Activated CD8-positive, alpha-beta T cell treated with anti-CD3 and anti-CD28 coated beads for 36 hours (primary cell): ENCODE data around the gene EME1. TPM values are rescaled to one million over a fixed set of nuclear protein-coding genes. Genes with fewer than 3 reads are reported as not detected.

ENCODE experiments used
- ATAC-seq: fragments of 200-7000 bp; cut with Tn5 transposase; one replicate; pipeline ENCODE4 v1.10.0; 2021; ENCODE audit warnings: mild to moderate bottlenecking, moderate library complexity
- CTCF ChIA-PET: fragments of 350-600 bp; sonication (Branson Sonifier 250); formaldehyde crosslinking; loops from one replicate; lab custom pipeline; 2021; ENCODE audit warnings: antibody characterized with exemption; lab: Charles Lee
- POLR2A ChIA-PET: fragments of 350-600 bp; sonication (Branson Sonifier 250); formaldehyde crosslinking; loops from one replicate; lab custom pipeline; 2021; ENCODE audit warnings: antibody characterized with exemption; lab: Charles Lee
- DNase-seq: peaks from one replicate; pipeline ENCODE4 v3.0.0-alpha.2; 2020
- H3K27ac Mint-ChIP-seq: one replicate; pipeline ENCODE4 v1.8.0; 2021; ENCODE audit warnings: mild to moderate bottlenecking, mixed read lengths
- H3K27me3 Mint-ChIP-seq: one replicate; pipeline ENCODE4 v1.8.0; 2021; ENCODE audit warnings: mixed read lengths
- H3K36me3 Mint-ChIP-seq: one replicate; pipeline ENCODE4 v1.8.0; 2021; ENCODE audit warnings: low read depth, mixed read lengths
- H3K4me1 Mint-ChIP-seq: one replicate; pipeline ENCODE4 v1.8.0; 2021; ENCODE audit warnings: low read depth, mixed read lengths
- H3K4me3 Mint-ChIP-seq: one replicate; pipeline ENCODE4 v1.8.0; 2021; ENCODE audit warnings: mild to moderate bottlenecking, moderate library complexity, mixed read lengths
- H3K9me3 Mint-ChIP-seq: one replicate; pipeline ENCODE4 v1.8.0; 2021; ENCODE audit warnings: mixed read lengths
- intact Hi-C: fragments of 100-400 bp; cut with micrococcal nuclease; formaldehyde crosslinking; loops from one replicate; pipeline ENCODE4 v1.10.0; 2022
- total RNA-seq, 2 experiments: library from RNA; stranded (reverse); gene quantifications; one replicate each; pipeline ENCODE4 v1.2.3, GENCODE V29; 2021
- TF ChIP-seq, protein P1 (sequence below): fragments of 200-600 bp; IDR thresholded peaks from one replicate; pipeline ENCODE4 v1.8.0; 2022; ENCODE audit warnings: antibody characterized with exemption, mild to moderate bottlenecking

EME1 gene
- total RNA-seq, 2 experiments from 2014 or later: 48.0 to 48.6 TPM

DNA sequence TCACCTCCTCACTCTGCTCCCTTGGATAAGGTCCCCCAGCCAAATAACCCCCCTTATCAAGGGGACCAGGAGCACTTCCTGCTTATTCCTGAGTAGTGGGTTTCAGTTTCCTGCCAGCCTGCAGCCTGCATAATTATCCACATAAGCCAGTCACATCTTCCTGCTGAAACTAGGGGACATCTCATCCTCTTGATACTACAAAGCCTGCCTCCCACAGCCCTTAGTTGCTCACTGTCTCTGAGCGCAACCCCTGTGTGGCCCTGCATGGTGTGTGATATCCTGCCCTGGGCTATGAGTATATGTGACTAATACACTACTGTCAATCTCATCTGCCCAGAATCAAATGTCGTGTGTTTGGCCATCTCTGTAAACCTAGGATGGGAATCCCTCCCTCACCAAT, 35.1 kb upstream of the EME1 start:
- POLR2A ChIA-PET: no interaction called here
- H3K27me3 Mint-ChIP-seq: no peaks in the 10 kb centered on the region

DNA sequence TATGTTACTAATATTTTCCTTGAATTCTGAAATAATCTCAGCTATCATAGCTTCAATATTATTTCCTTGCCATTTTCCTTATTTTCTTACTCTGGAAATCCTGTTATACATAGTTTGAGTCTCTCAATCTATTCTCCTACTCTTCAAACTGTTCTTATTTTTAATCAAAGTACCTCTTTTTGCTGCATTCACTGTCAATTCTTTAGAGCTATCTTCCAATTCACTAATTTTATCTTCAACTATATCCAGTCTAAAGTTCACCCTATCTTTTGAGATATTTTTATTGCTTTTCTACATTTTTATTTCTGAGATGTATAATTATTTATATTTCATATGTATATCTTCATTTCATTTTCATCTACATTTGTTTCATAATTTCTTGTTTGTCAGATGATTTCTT, 34.4 kb upstream of the EME1 start:
- ChIA-PET POLR2A (no interaction called here), CTCF (interaction anchor here (1.9 kb wide), 1 partner anchor 59 kb away, joined by 5 read pairs; the partner anchor contains the start of gene LRRC59)

More for the DNA sequence above, 35.1 kb upstream of the EME1 start:
- ATAC-seq: peak; percentile 77
- peaks cover 7% of the 10 kb centered on the region for H3K4me1 Mint-ChIP-seq
- H3K27ac Mint-ChIP-seq: no peak overlapping the region
- no peak overlapping the region for H3K4me3 Mint-ChIP-seq
- CTCF ChIA-PET: interaction anchor here (1.9 kb wide), 1 partner anchor 59 kb away, joined by 5 read pairs; the partner anchor contains the start of gene LRRC59
- TF ChIP-seq, protein P1, sequence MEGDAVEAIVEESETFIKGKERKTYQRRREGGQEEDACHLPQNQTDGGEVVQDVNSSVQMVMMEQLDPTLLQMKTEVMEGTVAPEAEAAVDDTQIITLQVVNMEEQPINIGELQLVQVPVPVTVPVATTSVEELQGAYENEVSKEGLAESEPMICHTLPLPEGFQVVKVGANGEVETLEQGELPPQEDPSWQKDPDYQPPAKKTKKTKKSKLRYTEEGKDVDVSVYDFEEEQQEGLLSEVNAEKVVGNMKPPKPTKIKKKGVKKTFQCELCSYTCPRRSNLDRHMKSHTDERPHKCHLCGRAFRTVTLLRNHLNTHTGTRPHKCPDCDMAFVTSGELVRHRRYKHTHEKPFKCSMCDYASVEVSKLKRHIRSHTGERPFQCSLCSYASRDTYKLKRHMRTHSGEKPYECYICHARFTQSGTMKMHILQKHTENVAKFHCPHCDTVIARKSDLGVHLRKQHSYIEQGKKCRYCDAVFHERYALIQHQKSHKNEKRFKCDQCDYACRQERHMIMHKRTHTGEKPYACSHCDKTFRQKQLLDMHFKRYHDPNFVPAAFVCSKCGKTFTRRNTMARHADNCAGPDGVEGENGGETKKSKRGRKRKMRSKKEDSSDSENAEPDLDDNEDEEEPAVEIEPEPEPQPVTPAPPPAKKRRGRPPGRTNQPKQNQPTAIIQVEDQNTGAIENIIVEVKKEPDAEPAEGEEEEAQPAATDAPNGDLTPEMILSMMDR: no peak
- intact Hi-C loops: no loop called here
- peaks cover 3% of the 10 kb centered on the region for H3K36me3 Mint-ChIP-seq
- H3K9me3 Mint-ChIP-seq: peaks cover 10% of the 10 kb centered on the region
- peak; percentile 22 for DNase-seq

DNA sequence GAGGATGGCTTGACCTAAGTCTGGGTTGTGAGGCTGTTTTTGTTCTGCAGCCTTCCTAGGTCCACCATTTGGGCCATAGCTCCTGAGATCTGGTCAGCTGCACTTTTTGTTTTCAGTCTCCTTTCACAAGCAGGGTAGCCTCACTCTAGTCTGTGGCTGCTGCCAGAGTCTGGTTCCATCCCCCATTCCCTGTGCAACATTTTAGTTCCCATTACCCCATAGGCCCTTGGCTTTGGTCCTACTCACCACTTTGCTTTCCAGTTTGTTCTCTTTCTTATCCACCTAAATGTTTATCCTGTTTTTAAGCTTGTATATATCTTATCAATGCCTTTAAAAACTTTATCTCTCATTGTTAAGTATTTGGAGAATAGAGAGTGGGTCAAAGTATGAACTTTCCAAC, 33.6 kb upstream of the EME1 start:
- intact Hi-C loops: no loop called here
- ATAC-seq (no peak), DNase-seq (no peak)
- TF ChIP-seq, protein P1: no peak
- Mint-ChIP-seq H3K27me3 (no peaks in the 10 kb centered on the region), H3K4me3 (no peak overlapping the region), H3K27ac (no peak overlapping the region), H3K4me1 (no peaks in the 10 kb centered on the region), H3K9me3 (peaks cover 10% of the 10 kb centered on the region), H3K36me3 (peaks cover 3% of the 10 kb centered on the region)
- ChIA-PET CTCF (interaction anchor here (0.7 to 1.9 kb wide), 3 partner anchors 23 to 245 kb away, joined by 4 to 5 read pairs (median 4); partner anchors contain the start of genes LRRC59 and PDK2), POLR2A (no interaction called here)

More for the DNA sequence above, 34.4 kb upstream of the EME1 start:
- no peak overlapping the region for H3K4me3 Mint-ChIP-seq
- no peak overlapping the region for H3K27ac Mint-ChIP-seq
- peaks cover 3% of the 10 kb centered on the region for H3K36me3 Mint-ChIP-seq
- DNase-seq: no peak
- H3K4me1 Mint-ChIP-seq: peaks cover 5% of the 10 kb centered on the region
- TF ChIP-seq, protein P1: no peak
- ATAC-seq: no peak
- no peaks in the 10 kb centered on the region for H3K27me3 Mint-ChIP-seq
- H3K9me3 Mint-ChIP-seq: peaks cover 10% of the 10 kb centered on the region
- intact Hi-C loops: no loop called here

DNA sequence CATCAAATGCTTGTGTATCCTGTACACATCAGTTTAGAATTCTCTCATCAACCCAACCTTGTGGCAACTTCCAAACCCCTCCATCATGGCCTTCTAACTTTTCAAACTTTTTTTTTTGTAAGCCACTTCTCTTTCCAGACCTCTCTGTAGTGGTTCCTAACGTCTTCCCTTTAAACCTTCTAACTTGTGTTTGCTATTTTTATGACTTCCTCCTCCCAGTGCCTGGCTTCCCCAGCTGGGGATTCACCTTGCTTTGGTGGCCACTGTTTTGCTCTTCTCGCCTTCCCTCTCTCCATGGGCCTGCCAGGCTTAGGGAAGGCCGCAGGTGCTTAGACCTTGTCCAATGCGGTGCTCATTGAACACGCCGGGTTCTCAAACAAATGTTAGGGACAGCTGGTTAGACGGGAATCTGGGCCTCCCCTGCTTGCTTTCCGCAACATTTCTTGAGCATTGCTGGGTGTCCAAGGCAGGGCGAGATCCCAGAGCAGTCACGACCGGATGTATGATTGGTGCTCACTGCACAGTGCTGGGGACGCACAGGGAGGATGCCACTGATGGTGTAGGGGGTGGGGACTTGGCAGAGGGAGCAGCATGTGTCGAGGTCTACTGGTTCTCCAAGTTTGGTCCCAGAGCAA, 28.2 kb upstream of the EME1 start:
- intact Hi-C loops: no loop called here
- Mint-ChIP-seq H3K4me3 (peak overlapping the region; percentile 78), H3K27ac (peak overlapping the region; percentile 78), H3K9me3 (no peaks in the 10 kb centered on the region), H3K27me3 (no peaks in the 10 kb centered on the region), H3K36me3 (no peaks in the 10 kb centered on the region), H3K4me1 (peaks cover 33% of the 10 kb centered on the region)
- ChIA-PET CTCF (interaction anchor here (3.4 to 4.8 kb wide), 2 partner anchors 16 to 17 kb away, joined by 13 to 69 read pairs; no protein-coding TSS in a partner anchor), POLR2A (interaction anchor here (0.6 to 5.3 kb wide), 5 partner anchors 16 to 184 kb away, joined by 3 to 69 read pairs (median 7); partner anchors contain the start of gene LRRC59)
- TF ChIP-seq, protein P1: no peak
- DNase-seq (peak; percentile 15), ATAC-seq (no peak)
